Measurements from ENCODE around the gene TMEM235.

The TMEM235 gene

GRCh38 chr17:78281249-78281845 lies 49.9 kb downstream of the TMEM235 start:
- no peak overlapping the region for H3K27ac ChIP-seq
- H3K27me3 ChIP-seq (ENCODE audit: insufficient read depth, low read depth, severe bottlenecking): no peaks in the 10 kb centered on the region
- DNase-seq: no peak
- no peak overlapping the region for H3K4me3 ChIP-seq (ENCODE audit: low read depth, low read length)
- H3K9me3 ChIP-seq (ENCODE audit: severe bottlenecking): no peaks in the 10 kb centered on the region
- no peak for TF ChIP-seq CTCF (IDR thresholded peaks at IDR 0.05; ENCODE audit: low read depth, low read length)
- no peaks in the 10 kb centered on the region for H3K36me3 ChIP-seq

GRCh38 chr17:78284146-78284545 lies 52.7 kb downstream of the TMEM235 start:
- H3K27ac ChIP-seq: no peak overlapping the region
- H3K4me3 ChIP-seq (ENCODE audit: low read depth, low read length): no peak overlapping the region
- no peak for DNase-seq
- no peaks in the 10 kb centered on the region for H3K27me3 ChIP-seq (ENCODE audit: insufficient read depth, low read depth, severe bottlenecking)
- H3K9me3 ChIP-seq (ENCODE audit: severe bottlenecking): no peaks in the 10 kb centered on the region
- no peaks in the 10 kb centered on the region for H3K36me3 ChIP-seq
- TF ChIP-seq CTCF (IDR thresholded peaks at IDR 0.05; ENCODE audit: low read depth, low read length): no peak

- TF ChIP-seq CTCF (IDR thresholded peaks at IDR 0.05; ENCODE audit: low read depth, low read length): no peak
- Histone ChIP-seq H3K27me3 (ENCODE audit: insufficient read depth, low read depth, severe bottlenecking) (no peaks in the 10 kb centered on the region), H3K27ac (no peak overlapping the region), H3K36me3 (no peaks in the 10 kb centered on the region), H3K9me3 (ENCODE audit: severe bottlenecking) (peaks cover 1% of the 10 kb centered on the region), H3K4me3 (ENCODE audit: low read depth, low read length) (no peak overlapping the region)
- no peak for DNase-seq
These were observed 57.6 kb downstream of the TMEM235 start for GRCh38 chr17:78289004-78289403.

GRCh38 chr17:78289802-78290363 lies 58.5 kb downstream of the TMEM235 start:
- no peak overlapping the region for H3K27ac ChIP-seq
- H3K36me3 ChIP-seq: no peaks in the 10 kb centered on the region
- peak; percentile 99 for TF ChIP-seq CTCF (IDR thresholded peaks at IDR 0.05; ENCODE audit: low read depth, low read length)
- DNase-seq: peak; percentile 92
- H3K4me3 ChIP-seq (ENCODE audit: low read depth, low read length): no peak overlapping the region
- no peaks in the 10 kb centered on the region for H3K27me3 ChIP-seq (ENCODE audit: insufficient read depth, low read depth, severe bottlenecking)
- peaks cover 3% of the 10 kb centered on the region for H3K9me3 ChIP-seq (ENCODE audit: severe bottlenecking)

Measured in WERI-Rb-1 (cell line).